Gastrocnemius medialis (tissue), 4 donors: ENCODE measurements around the gene SEC61G. TPM values are rescaled to one million over a fixed set of nuclear protein-coding genes. Genes with fewer than 3 reads are reported as not detected.

Source experiments
- ATAC-seq, 2 donors: fragments of 150-250 bp; one replicate each; pipeline ENCODE4 v1.9.1; 2016
- DNase-seq, 2 donors: peaks; one replicate each; pipeline ENCODE4 v3.0.0-alpha.2; 2019
- H3K27ac ChIP-seq, 4 donors: fragments of 200-600 bp; sonication (generic); 1 replicate in 1 of 4; 2 replicates in 3 of 4; pipeline ENCODE4 v1.5.1; 2016 to 2018; ENCODE audit warnings: mild to moderate bottlenecking in 2 of 4, moderate library complexity in 1 of 4
- H3K27me3 ChIP-seq, 3 donors: fragments of 200-600 bp; sonication (generic) in 2 of 3; 1 replicate in 1 of 3; 2 replicates in 2 of 3; pipeline versions ENCODE4 v1.5.1 to v1.6.0; 2016 to 2019; ENCODE audit warnings: mild to moderate bottlenecking in 1 of 3, moderate library complexity in 1 of 3
- H3K36me3 ChIP-seq, 2 donors: fragments of 200-600 bp; sonication (generic) in 1 of 2; one replicate each; pipeline ENCODE4 v1.5.1; 2017 to 2018
- H3K4me1 ChIP-seq, 2 donors: fragments of 200-600 bp; sonication (generic) in 1 of 2; one replicate each; pipeline ENCODE4 v1.5.1; 2016 to 2017; ENCODE audit warnings: mild to moderate bottlenecking in 2 of 2
- H3K4me3 ChIP-seq, 4 donors: fragments of 200-600 bp; sonication (generic) in 3 of 4; 1 replicate in 1 of 4; 2 replicates in 3 of 4; pipeline ENCODE4 v1.5.1; 2016 to 2019; ENCODE audit warnings: mild to moderate bottlenecking in 2 of 4
- H3K9me3 ChIP-seq, 3 donors: fragments of 200-600 bp; sonication (generic) in 2 of 3; 1 replicate in 1 of 3; 2 replicates in 2 of 3; pipeline ENCODE4 v1.5.1; 2016 to 2019
- POLR2A ChIP-seq, 2 donors: fragments of 450-650 bp; IDR thresholded peaks; one replicate each; pipeline ENCODE4 v1.6.1; 2017; ENCODE audit warnings: antibody characterized with exemption in 2 of 2, mild to moderate bottlenecking in 2 of 2, moderate library complexity in 2 of 2
- in situ Hi-C, 4 donors: fragments of 200-750 bp; cut with MboI; loops; one replicate each; pipeline versions ENCODE4 v1.15.0 to v1.8.0; 2017; ENCODE audit warnings: low sequenced_read_pairs in 4 of 4
- intact Hi-C: fragments of 100-400 bp; cut with DNase I; formaldehyde crosslinking; loops from one replicate; pipeline ENCODE4 v1.15.1; 2023; ENCODE audit warnings: low total_unique reads
- total RNA-seq, 4 donors: library from RNA; depleted of rRNA; stranded (reverse); fragments of >200 nt; gene quantifications; one replicate each; pipeline versions ENCODE4 v1.1.0 to v1.2.3, GENCODE V29; 2016
- TF ChIP-seq, protein P1 (sequence below), 5 experiments: fragments of 450-650 bp in 3 of 5; fragments of 200-600 bp in 2 of 5; sonication (generic) in 2 of 5; IDR thresholded peaks in 4 of 5; conservative IDR thresholded peaks in 1 of 5; 1 replicate in 4 of 5; 2 replicates in 1 of 5; pipeline ENCODE4 v1.5.1; 2016 to 2019; ENCODE audit warnings: antibody characterized with exemption in 5 of 5, mild to moderate bottlenecking in 3 of 5, moderate library complexity in 3 of 5

Gene SEC61G
- total RNA-seq, 4 donors from 2014 or later: 133 to 292 (median 165) TPM

DNA sequence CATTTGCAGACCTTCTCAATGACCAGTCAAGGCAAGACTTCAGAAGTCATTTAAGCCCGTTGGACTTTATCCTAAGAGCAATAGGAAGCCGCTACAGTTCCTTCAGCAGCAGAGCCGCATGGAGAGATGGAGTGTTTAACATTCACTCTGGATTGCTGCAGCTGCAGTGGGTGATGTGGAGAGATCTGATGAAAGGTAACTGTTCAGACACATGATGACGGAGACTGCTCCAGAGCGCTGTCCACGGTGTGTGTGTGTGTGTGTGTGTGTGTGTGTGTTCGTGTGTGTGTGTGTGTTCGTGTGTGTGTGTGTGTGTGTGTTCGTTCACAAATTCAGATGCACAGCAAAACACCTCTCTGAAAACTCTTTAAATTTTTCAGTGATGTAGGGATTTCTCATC lies 37.0 kb downstream of the SEC61G start:
- DNase-seq (no peak), ATAC-seq (no peak)
- Histone ChIP-seq H3K4me3 (no peak overlapping the region), H3K27ac (no peak overlapping the region), H3K9me3 (no peaks in the 10 kb centered on the region), H3K4me1 (no peaks in the 10 kb centered on the region), H3K36me3 (no peaks in the 10 kb centered on the region), H3K27me3 (no peaks in the 10 kb centered on the region)
- intact Hi-C loops: no loop called here
- in situ Hi-C loops: no loop called here
- no peak for TF ChIP-seq POLR2A (IDR thresholded peaks at IDR 0.05)
- TF ChIP-seq, protein P1, sequence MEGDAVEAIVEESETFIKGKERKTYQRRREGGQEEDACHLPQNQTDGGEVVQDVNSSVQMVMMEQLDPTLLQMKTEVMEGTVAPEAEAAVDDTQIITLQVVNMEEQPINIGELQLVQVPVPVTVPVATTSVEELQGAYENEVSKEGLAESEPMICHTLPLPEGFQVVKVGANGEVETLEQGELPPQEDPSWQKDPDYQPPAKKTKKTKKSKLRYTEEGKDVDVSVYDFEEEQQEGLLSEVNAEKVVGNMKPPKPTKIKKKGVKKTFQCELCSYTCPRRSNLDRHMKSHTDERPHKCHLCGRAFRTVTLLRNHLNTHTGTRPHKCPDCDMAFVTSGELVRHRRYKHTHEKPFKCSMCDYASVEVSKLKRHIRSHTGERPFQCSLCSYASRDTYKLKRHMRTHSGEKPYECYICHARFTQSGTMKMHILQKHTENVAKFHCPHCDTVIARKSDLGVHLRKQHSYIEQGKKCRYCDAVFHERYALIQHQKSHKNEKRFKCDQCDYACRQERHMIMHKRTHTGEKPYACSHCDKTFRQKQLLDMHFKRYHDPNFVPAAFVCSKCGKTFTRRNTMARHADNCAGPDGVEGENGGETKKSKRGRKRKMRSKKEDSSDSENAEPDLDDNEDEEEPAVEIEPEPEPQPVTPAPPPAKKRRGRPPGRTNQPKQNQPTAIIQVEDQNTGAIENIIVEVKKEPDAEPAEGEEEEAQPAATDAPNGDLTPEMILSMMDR (IDR thresholded peaks at IDR 0.05 in 4 of 5, conservative IDR thresholded peaks at IDR 0.05 in 1 of 5): no peak

DNA sequence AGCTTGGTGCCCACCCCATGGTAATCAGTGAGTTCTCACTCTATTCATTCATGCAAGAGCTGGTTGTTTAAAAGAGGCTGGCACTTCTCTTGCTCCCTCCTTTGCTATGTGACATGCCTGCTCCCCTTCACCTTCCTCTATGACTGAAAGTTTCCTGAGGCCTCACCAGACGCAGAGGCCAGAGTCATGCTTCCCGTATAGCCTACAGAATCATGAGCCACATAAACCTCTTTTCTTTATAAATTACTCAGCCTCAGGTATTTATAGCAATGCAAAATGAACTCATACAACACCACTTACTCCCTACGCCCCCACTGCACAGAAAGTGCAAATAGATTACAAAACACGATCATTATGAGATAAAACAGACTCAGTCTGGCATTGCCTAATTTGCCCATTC lies 39.0 kb downstream of the SEC61G start:
- ATAC-seq: no peak
- Histone ChIP-seq H3K36me3 (no peaks in the 10 kb centered on the region), H3K27ac (no peak overlapping the region), H3K4me1 (no peaks in the 10 kb centered on the region), H3K4me3 (no peak overlapping the region), H3K27me3 (no peaks in the 10 kb centered on the region), H3K9me3 (no peaks in the 10 kb centered on the region)
- in situ Hi-C loops: no loop called here
- TF ChIP-seq POLR2A (IDR thresholded peaks at IDR 0.05): no peak
- TF ChIP-seq, protein P1 (IDR thresholded peaks at IDR 0.05 in 4 of 5, conservative IDR thresholded peaks at IDR 0.05 in 1 of 5): no peak
- intact Hi-C loops: no loop called here
- DNase-seq: no peak

DNA sequence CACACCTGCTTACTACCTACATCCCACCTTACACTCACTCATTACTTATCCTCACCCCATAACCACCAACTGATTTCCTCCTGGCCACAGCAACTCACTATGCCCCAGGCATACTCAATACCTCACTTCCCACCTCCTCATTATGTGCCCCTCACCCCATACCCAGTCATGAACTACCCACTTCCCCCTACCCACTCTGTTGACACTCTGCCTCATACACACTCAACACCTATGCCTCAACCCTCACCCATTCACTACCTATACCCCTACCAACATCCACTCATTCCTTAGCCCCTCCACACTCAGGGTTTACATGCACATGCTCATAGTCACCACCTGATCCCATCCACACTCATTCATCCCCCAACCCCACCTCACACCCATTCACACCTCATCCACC lies 39.6 kb downstream of the SEC61G start:
- Histone ChIP-seq H3K36me3 (no peaks in the 10 kb centered on the region), H3K27ac (no peak overlapping the region), H3K4me1 (no peaks in the 10 kb centered on the region), H3K4me3 (no peak overlapping the region), H3K27me3 (no peaks in the 10 kb centered on the region), H3K9me3 (no peaks in the 10 kb centered on the region)
- in situ Hi-C loops: no loop called here
- TF ChIP-seq, protein P1 (IDR thresholded peaks at IDR 0.05 in 4 of 5, conservative IDR thresholded peaks at IDR 0.05 in 1 of 5): no peak
- TF ChIP-seq POLR2A (IDR thresholded peaks at IDR 0.05): no peak
- ATAC-seq: no peak
- intact Hi-C loops: no loop called here
- no peak for DNase-seq

DNA sequence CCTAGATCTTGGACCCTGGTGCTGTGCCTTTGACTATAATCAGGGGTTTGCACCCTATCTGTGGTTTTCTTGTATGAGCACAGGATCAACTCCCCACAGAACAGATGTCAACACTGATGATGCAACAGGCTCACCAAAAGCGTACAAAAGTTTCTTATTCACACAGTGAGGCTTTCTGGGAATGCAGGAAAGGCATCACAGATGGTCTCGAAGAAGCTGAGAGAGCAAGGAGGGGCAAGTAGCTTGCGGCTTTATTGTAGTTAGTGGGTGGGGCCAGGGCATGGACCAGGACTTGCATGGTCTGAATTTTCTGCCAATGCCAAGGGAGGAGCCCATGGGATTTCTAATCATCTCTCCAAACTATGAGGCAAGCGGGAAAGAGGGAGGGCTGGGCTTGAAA lies 46.2 kb downstream of the SEC61G start:
- TF ChIP-seq, protein P1 (IDR thresholded peaks at IDR 0.05 in 4 of 5, conservative IDR thresholded peaks at IDR 0.05 in 1 of 5): no peak
- TF ChIP-seq POLR2A (IDR thresholded peaks at IDR 0.05): no peak
- intact Hi-C loops: no loop called here
- Histone ChIP-seq H3K9me3 (no peaks in the 10 kb centered on the region), H3K36me3 (no peaks in the 10 kb centered on the region), H3K4me1 (no peaks in the 10 kb centered on the region), H3K27me3 (no peaks in the 10 kb centered on the region), H3K27ac (no peak overlapping the region), H3K4me3 (no peak overlapping the region)
- DNase-seq (no peak), ATAC-seq (no peak)
- in situ Hi-C loops: no loop called here

DNA sequence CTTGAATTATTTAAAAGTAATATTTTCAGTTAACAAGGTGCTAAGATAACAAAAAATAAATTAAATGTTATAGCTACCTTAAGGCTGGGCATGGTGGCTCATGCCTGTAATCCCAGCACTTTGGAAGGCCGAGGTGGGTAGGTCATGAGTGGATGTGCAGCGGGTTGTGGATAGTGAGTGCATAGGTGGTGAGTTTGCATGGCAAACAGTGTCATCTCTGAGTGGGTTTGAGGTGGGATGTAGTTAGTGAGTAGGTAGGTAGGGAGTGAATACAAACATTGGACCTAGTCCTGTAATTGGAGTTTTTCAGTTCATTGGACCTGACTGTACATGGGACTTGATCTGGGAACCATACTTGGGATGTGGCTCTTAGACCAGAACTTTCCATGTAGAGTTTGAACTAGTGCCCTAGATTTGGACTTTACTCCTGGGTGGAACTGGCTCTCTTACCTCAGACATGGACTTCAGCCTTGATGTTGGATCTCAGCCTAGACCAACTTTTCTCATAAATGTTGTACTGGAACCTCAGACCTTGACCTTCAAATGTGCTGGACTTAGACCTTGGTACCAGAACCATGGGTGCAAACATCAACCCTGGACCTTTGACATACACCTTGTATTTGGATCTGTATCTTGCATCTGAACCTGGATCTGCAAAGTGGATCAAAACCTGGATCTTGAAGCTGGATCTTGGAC lies 47.0 kb downstream of the SEC61G start:
- Histone ChIP-seq H3K27me3 (no peaks in the 10 kb centered on the region), H3K27ac (no peak overlapping the region), H3K4me3 (no peak overlapping the region), H3K36me3 (no peaks in the 10 kb centered on the region), H3K9me3 (no peaks in the 10 kb centered on the region), H3K4me1 (no peaks in the 10 kb centered on the region)
- TF ChIP-seq, protein P1 (IDR thresholded peaks at IDR 0.05 in 4 of 5, conservative IDR thresholded peaks at IDR 0.05 in 1 of 5): no peak
- no peak for TF ChIP-seq POLR2A (IDR thresholded peaks at IDR 0.05)
- DNase-seq: no peak
- intact Hi-C loops: no loop called here
- in situ Hi-C loops: no loop called here
- no peak for ATAC-seq
